MM.1S (cell line): ENCODE results near the gene RERE.

Source experiments
- DNase-seq: peaks from one replicate; pipeline ENCODE4 v3.0.0-alpha.2; 2015
- H2AFZ ChIP-seq: fragments of 300-600 bp; sonication (generic); 2 replicates; pipeline ENCODE4 v1.6.0; 2016; ENCODE audit warnings: antibody characterized with exemption, low read length
- H3F3A ChIP-seq: fragments of 300-600 bp; sonication (generic); 2 replicates; pipeline ENCODE4 v1.6.1; 2016; ENCODE audit warnings: mild to moderate bottlenecking, antibody characterized with exemption, low read length, moderate library complexity, mixed read lengths; ENCODE audit not compliant: insufficient read depth
- H3K27ac ChIP-seq: fragments of 300-600 bp; sonication (generic); 2 replicates; pipeline ENCODE4 v1.5.1; 2016; ENCODE audit warnings: mild to moderate bottlenecking, low read length
- H3K27me3 ChIP-seq: fragments of 300-600 bp; sonication (generic); replicated peaks from 2 replicates; pipeline ENCODE4 v1.6.0; 2016; ENCODE audit warnings: low read length; ENCODE audit not compliant: insufficient read depth
- H3K36me3 ChIP-seq: fragments of 300-600 bp; sonication (generic); replicated peaks from 2 replicates; pipeline ENCODE4 v1.6.1; 2016; ENCODE audit warnings: mild to moderate bottlenecking, low read length, mixed read lengths; ENCODE audit not compliant: insufficient read depth
- H3K4me1 ChIP-seq: fragments of 300-600 bp; sonication (generic); 2 replicates; pipeline ENCODE4 v1.6.1; 2016; ENCODE audit warnings: low read length, mixed read lengths
- H3K4me2 ChIP-seq: fragments of 300-600 bp; sonication (generic); 2 replicates; pipeline ENCODE4 v1.6.0; 2016; ENCODE audit warnings: low read depth, low read length
- H3K4me3 ChIP-seq: fragments of 300-600 bp; sonication (generic); 2 replicates; pipeline ENCODE4 v1.5.1; 2016; ENCODE audit warnings: low read length, mixed read lengths
- H3K79me2 ChIP-seq: fragments of 300-600 bp; sonication (generic); 2 replicates; pipeline ENCODE4 v1.6.1; 2016; ENCODE audit warnings: mixed run types, low read length, mixed read lengths
- H3K9ac ChIP-seq: fragments of 300-600 bp; sonication (generic); 2 replicates; pipeline ENCODE4 v1.6.1; 2016; ENCODE audit warnings: low read length, mixed read lengths
- H3K9me2 ChIP-seq: fragments of 300-600 bp; sonication (generic); replicated peaks from 2 replicates; pipeline ENCODE4 v1.6.1; 2016; ENCODE audit warnings: mild to moderate bottlenecking, low read length, mixed read lengths; ENCODE audit not compliant: insufficient read depth
- H3K9me3 ChIP-seq: fragments of 300-600 bp; sonication (generic); replicated peaks from 2 replicates; pipeline ENCODE4 v1.6.1; 2016; ENCODE audit warnings: mild to moderate bottlenecking, low read length, mixed read lengths; ENCODE audit not compliant: insufficient read depth
- H4K20me1 ChIP-seq: fragments of 300-600 bp; sonication (generic); 2 replicates; pipeline ENCODE4 v1.6.1; 2016; ENCODE audit warnings: mild to moderate bottlenecking, low read length, moderate library complexity, mixed read lengths; ENCODE audit not compliant: insufficient read depth
- EZH2 ChIP-seq: fragments of 300-600 bp; sonication (generic); optimal IDR thresholded peaks from 2 replicates; pipeline ENCODE3; 2017; ENCODE audit warnings: low read depth, mild to moderate bottlenecking, antibody characterized with exemption, low read length, mixed read lengths
- EZH2phosphoT487 ChIP-seq: fragments of 300-600 bp; sonication (generic); IDR thresholded peaks from 2 replicates; pipeline ENCODE4 v1.6.1; 2018; ENCODE audit warnings: antibody characterized with exemption, low read length
- TF ChIP-seq, protein P1 (sequence below): fragments of 300-600 bp; sonication (generic); IDR thresholded peaks from 2 replicates; pipeline ENCODE4 v1.5.1; 2016; ENCODE audit warnings: antibody characterized with exemption, low read length, mixed read lengths

Gene RERE

DNA sequence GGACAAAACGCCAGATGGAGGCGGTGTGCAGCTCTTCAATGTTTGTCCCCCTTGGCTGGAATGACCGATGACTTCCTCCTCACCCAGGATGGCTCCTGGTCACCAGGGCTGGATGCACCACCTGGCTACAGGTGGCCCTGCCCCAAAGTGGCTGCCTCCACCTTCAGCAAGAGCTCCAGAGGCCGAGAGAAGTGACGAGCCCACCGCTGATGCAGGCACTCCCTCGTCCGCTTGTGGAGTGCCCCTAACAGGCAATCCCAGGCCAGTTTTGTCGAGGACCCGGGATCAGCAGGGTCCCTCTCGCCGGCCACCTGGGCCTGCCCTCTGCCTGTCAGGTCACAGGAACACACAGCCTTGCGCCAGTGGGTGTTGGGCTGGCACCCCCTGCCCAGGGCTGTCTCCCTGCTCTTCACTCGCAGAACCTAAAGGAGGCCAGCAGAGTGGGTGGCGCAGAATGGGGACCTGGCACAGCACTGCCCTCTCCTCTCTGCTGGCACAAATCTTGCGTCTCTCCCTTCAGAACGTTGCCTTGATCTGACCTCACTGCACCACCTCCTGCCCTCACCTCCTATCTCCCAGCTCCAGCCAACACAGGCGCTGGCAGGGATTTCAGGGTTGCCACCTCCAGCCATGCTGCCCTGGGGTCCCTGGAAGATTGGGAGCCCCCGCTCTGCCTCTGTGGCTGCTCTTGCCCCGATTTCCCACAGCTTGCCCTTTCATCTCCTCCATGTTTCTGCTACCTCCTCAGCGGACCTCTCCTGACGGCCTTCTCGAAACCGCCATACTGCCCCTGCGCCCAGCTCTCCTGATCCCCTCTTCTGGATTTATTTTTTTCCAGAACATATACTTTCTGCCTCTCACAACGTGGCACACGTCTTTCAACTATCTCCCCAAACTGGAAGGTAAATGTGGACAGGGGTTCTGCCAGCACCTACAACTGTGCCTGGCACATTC, 460.9 kb downstream of the RERE start:
- H4K20me1 ChIP-seq, result no peaks in the 10 kb centered on the region
- no peaks in the 10 kb centered on the region for H3K9me2 ChIP-seq
- no peaks in the 10 kb centered on the region for H3K9me3 ChIP-seq
- no peak overlapping the region for H2AFZ ChIP-seq
- DNase-seq, result no peak
- H3K36me3 ChIP-seq, result no peaks in the 10 kb centered on the region
- H3K4me3 ChIP-seq, result no peak overlapping the region
- no peaks in the 10 kb centered on the region for H3F3A ChIP-seq
- no peak for TF ChIP-seq EZH2
- no peak for TF ChIP-seq EZH2phosphoT487
- TF ChIP-seq, protein P1, sequence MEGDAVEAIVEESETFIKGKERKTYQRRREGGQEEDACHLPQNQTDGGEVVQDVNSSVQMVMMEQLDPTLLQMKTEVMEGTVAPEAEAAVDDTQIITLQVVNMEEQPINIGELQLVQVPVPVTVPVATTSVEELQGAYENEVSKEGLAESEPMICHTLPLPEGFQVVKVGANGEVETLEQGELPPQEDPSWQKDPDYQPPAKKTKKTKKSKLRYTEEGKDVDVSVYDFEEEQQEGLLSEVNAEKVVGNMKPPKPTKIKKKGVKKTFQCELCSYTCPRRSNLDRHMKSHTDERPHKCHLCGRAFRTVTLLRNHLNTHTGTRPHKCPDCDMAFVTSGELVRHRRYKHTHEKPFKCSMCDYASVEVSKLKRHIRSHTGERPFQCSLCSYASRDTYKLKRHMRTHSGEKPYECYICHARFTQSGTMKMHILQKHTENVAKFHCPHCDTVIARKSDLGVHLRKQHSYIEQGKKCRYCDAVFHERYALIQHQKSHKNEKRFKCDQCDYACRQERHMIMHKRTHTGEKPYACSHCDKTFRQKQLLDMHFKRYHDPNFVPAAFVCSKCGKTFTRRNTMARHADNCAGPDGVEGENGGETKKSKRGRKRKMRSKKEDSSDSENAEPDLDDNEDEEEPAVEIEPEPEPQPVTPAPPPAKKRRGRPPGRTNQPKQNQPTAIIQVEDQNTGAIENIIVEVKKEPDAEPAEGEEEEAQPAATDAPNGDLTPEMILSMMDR, result no peak
- H3K4me2 ChIP-seq, result no peak overlapping the region
- no peak overlapping the region for H3K27ac ChIP-seq
- H3K79me2 ChIP-seq, result no peaks in the 10 kb centered on the region
- no peak overlapping the region for H3K9ac ChIP-seq
- H3K4me1 ChIP-seq, result no peaks in the 10 kb centered on the region
- no peaks in the 10 kb centered on the region for H3K27me3 ChIP-seq

DNA sequence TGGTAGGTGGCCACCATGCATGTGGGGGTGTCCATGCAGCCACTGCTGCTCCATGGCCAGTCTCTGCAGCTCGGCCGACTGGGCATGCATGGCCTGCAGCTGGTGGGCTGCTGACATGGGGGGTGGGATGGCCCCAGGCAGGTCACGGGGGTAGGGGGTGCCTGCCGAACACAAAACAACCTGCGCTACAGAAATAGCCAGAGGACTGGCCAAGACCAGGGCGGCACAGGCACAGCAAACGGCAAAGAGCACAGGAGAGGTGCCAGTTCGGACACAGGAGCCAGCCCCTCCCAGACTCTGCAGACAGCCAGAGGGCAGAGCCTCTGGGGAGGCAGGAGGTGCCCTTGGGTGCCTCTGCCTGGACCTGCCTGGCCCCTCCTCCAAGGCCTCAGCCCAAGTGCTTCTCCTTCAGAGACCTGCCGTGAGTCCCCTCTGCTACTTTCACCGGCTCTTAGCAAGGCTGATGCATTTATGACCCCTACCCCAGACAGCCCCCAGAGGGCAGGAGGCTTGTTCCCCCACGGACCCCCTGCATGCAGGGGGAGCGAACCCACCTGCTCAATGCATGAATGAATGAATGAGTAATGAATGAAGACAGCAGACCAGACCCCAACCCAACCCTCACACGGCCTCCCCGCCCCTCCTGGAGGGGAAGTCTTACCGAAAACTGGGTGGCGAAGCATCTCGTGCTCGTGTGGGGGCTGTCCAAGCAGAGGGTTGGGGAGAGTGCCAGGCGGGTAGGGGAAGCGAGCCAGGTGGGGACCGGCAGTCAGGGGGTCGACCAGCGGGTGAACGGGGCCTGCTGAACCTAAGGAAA, 461.8 kb downstream of the RERE start:
- TF ChIP-seq EZH2, result no peak
- TF ChIP-seq EZH2phosphoT487, result no peak
- TF ChIP-seq, protein P1, result no peak
- H3K4me2 ChIP-seq, result no peak overlapping the region
- H3K9me2 ChIP-seq, result no peaks in the 10 kb centered on the region
- H3K9me3 ChIP-seq, result no peaks in the 10 kb centered on the region
- no peaks in the 10 kb centered on the region for H4K20me1 ChIP-seq
- H3K36me3 ChIP-seq, result no peaks in the 10 kb centered on the region
- H3K79me2 ChIP-seq, result no peaks in the 10 kb centered on the region
- H3K4me3 ChIP-seq, result no peak overlapping the region
- no peak overlapping the region for H3K27ac ChIP-seq
- H2AFZ ChIP-seq, result no peak overlapping the region
- H3K27me3 ChIP-seq, result no peaks in the 10 kb centered on the region
- H3K9ac ChIP-seq, result no peak overlapping the region
- H3F3A ChIP-seq, result no peaks in the 10 kb centered on the region
- no peaks in the 10 kb centered on the region for H3K4me1 ChIP-seq
- DNase-seq, result no peak

DNA sequence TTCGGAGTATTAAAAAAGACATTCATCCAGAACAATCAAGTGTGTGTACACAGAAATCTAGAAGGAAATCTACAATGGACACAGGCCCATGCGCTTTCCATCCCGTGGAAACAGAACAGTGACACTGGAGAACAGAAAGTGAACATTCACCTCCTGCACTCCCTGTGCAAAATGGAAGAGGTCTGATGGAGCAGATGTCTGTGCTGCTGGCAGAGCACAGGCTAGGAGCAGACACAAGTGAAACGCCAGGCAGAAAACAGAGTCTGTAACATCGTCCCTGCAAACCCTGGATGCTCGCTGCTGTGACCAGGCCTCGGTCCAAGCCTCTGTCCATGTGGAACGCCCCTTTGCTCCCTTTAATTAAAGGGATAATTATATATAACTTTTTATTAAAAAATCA, 463.4 kb downstream of the RERE start:
- Histone ChIP-seq H2AFZ (no peak overlapping the region), H3K27me3 (no peaks in the 10 kb centered on the region), H3K9me2 (no peaks in the 10 kb centered on the region), H3K4me1 (no peaks in the 10 kb centered on the region), H3K9me3 (no peaks in the 10 kb centered on the region), H3K4me2 (no peak overlapping the region), H3K36me3 (no peaks in the 10 kb centered on the region), H3F3A (no peaks in the 10 kb centered on the region), H3K27ac (no peak overlapping the region), H4K20me1 (no peaks in the 10 kb centered on the region), H3K4me3 (no peak overlapping the region), H3K9ac (no peak overlapping the region), H3K79me2 (no peaks in the 10 kb centered on the region)
- DNase-seq, result no peak
- TF ChIP-seq, protein P1, result no peak
- TF ChIP-seq EZH2 (no peak), EZH2phosphoT487 (no peak)
